Suprapubic skin (tissue), 4 donors: ENCODE data around the gene PLAU. TPM values are rescaled to one million over a fixed set of nuclear protein-coding genes. Genes with fewer than 3 reads are reported as not detected.
"Not testable (repeated sequence)": the region's sequence is repeated elsewhere in the genome, so short reads cannot be mapped to it uniquely, and the experiment has no call there.

ENCODE experiments used
- DNase-seq, 2 donors: peaks; one replicate each; pipeline ENCODE4 v3.0.0-alpha.2; 2019; ENCODE audit warnings: low spot score in 2 of 2
- H3K27ac ChIP-seq: fragments of 200-600 bp; sonication (generic); one replicate; pipeline ENCODE4 v1.5.1; 2019
- H3K27me3 ChIP-seq: fragments of 200-600 bp; sonication (generic); one replicate; pipeline ENCODE4 v1.5.1; 2019
- H3K36me3 ChIP-seq: fragments of 200-600 bp; sonication (generic); one replicate; pipeline ENCODE4 v1.5.1; 2019
- H3K4me1 ChIP-seq: fragments of 200-600 bp; sonication (generic); one replicate; pipeline ENCODE4 v1.5.1; 2019
- H3K4me3 ChIP-seq: fragments of 200-600 bp; sonication (generic); one replicate; pipeline ENCODE4 v1.5.1; 2019; ENCODE audit warnings: mild to moderate bottlenecking
- H3K9me3 ChIP-seq: fragments of 200-600 bp; sonication (generic); one replicate; pipeline ENCODE4 v1.5.1; 2019
- EP300 ChIP-seq: sonication (generic); formaldehyde crosslinking; IDR thresholded peaks from one replicate; pipeline ENCODE4 v1.6.1; 2017; ENCODE audit warnings: antibody characterized with exemption
- POLR2A ChIP-seq, 2 donors: fragments of 450-650 bp; IDR thresholded peaks; one replicate each; pipeline ENCODE4 v1.6.1; 2017; ENCODE audit warnings: antibody characterized with exemption in 2 of 2, mild to moderate bottlenecking in 2 of 2, moderate library complexity in 2 of 2
- POLR2AphosphoS5 ChIP-seq, 3 donors: sonication (generic); formaldehyde crosslinking; IDR thresholded peaks; one replicate each; pipeline ENCODE4 v1.6.1; 2017; ENCODE audit warnings: antibody characterized with exemption in 3 of 3
- WGBS: methylation state at CpG from one replicate; pipeline ENCODE4 v1.1.5; 2018; 5-methylcytosine and 5-hydroxymethylcytosine counted together
- total RNA-seq, 4 donors: library from RNA; depleted of rRNA; stranded (reverse); fragments of >200 nt; gene quantifications; one replicate each; pipeline ENCODE4 v1.1.0, GENCODE V29; 2016
- TF ChIP-seq, protein P1 (sequence below), 2 donors: fragments of 200-600 bp in 1 of 2; fragments of 450-650 bp in 1 of 2; sonication (generic) in 1 of 2; IDR thresholded peaks; one replicate each; pipeline ENCODE4 v1.5.1; 2016 to 2019; ENCODE audit warnings: antibody characterized with exemption in 2 of 2, mild to moderate bottlenecking in 1 of 2, moderate library complexity in 1 of 2

The PLAU gene
- total RNA-seq, 4 donors from 2014 or later = 8.4 to 19.1 (median 10.8) TPM

DNA sequence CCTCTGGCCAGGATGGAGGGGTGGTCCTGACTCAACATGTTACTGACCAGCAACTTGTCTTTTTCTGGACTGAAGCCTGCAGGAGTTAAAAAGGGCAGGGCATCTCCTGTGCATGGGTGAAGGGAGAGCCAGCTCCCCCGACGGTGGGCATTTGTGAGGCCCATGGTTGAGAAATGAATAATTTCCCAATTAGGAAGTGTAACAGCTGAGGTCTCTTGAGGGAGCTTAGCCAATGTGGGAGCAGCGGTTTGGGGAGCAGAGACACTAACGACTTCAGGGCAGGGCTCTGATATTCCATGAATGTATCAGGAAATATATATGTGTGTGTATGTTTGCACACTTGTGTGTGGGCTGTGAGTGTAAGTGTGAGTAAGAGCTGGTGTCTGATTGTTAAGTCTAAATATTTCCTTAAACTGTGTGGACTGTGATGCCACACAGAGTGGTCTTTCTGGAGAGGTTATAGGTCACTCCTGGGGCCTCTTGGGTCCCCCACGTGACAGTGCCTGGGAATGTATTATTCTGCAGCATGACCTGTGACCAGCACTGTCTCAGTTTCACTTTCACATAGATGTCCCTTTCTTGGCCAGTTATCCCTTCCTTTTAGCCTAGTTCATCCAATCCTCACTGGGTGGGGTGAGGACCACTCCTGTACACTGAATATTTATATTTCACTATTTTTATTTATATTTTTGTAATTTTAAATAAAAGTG, 6.0 kb downstream of the PLAU start:
- Histone ChIP-seq H3K9me3 (no peaks in the 10 kb centered on the region), H3K36me3 (peaks cover 10% of the 10 kb centered on the region), H3K4me3 (no peak overlapping the region), H3K27me3 (no peaks in the 10 kb centered on the region), H3K4me1 (peaks cover 74% of the 10 kb centered on the region), H3K27ac (no peak overlapping the region)
- TF ChIP-seq, protein P1, sequence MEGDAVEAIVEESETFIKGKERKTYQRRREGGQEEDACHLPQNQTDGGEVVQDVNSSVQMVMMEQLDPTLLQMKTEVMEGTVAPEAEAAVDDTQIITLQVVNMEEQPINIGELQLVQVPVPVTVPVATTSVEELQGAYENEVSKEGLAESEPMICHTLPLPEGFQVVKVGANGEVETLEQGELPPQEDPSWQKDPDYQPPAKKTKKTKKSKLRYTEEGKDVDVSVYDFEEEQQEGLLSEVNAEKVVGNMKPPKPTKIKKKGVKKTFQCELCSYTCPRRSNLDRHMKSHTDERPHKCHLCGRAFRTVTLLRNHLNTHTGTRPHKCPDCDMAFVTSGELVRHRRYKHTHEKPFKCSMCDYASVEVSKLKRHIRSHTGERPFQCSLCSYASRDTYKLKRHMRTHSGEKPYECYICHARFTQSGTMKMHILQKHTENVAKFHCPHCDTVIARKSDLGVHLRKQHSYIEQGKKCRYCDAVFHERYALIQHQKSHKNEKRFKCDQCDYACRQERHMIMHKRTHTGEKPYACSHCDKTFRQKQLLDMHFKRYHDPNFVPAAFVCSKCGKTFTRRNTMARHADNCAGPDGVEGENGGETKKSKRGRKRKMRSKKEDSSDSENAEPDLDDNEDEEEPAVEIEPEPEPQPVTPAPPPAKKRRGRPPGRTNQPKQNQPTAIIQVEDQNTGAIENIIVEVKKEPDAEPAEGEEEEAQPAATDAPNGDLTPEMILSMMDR (IDR thresholded peaks at IDR 0.05) = no peak
- TF ChIP-seq POLR2AphosphoS5 (IDR thresholded peaks at IDR 0.05) (no peak), POLR2A (IDR thresholded peaks at IDR 0.05) (no peak), EP300 (no peak)
- no peak for DNase-seq
- WGBS = 54% methylated on average over 5 of the region's 5 CpGs

DNA sequence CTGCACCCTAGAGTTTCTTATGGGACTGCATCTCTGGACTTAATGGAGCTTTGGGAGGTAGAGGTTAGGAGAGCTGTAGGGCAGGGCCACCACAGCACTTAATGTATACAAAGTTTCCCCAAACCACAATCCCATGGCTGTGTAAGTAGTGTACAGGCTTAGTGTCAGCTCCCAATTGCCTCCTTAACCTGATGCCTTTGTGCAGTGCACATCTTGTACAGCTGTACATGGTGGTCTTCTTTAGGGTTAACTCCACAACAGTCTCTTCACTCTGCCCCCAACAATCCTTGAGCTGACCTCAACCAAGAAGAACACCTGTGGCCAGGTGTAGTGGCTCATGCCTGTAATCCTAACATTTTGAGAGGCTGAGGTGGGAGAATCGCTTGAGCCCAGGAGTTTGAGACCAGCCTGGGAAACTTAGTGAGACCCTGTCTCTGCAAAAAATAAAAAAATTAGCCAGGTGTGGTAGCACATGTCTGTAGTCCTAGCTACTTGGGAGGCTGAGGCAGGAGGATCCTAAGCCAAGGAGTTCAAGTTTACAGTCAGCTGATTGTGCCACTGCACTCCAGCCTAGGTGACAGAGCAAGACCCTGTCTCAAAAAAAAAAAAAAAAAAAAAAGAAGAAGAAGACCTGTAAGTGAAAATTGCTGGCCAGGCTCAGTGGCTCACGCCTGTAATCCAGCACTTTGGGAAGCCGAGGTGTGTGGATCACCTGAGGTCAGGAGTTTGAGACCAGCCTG, 6.8 kb downstream of the PLAU start:
- TF ChIP-seq POLR2A (IDR thresholded peaks at IDR 0.05) (no peak), POLR2AphosphoS5 (IDR thresholded peaks at IDR 0.05) (no peak), EP300 (no peak)
- TF ChIP-seq, protein P1 (IDR thresholded peaks at IDR 0.05) = no peak
- H3K4me3 ChIP-seq = no peak overlapping the region
- no peak for DNase-seq
- 90% methylated on average over 3 of the region's 3 CpGs for WGBS
- H3K36me3 ChIP-seq = peaks cover 10% of the 10 kb centered on the region
- H3K9me3 ChIP-seq = no peaks in the 10 kb centered on the region
- H3K4me1 ChIP-seq = peaks cover 66% of the 10 kb centered on the region
- no peaks in the 10 kb centered on the region for H3K27me3 ChIP-seq
- peak overlapping the region; percentile 29 for H3K27ac ChIP-seq

DNA sequence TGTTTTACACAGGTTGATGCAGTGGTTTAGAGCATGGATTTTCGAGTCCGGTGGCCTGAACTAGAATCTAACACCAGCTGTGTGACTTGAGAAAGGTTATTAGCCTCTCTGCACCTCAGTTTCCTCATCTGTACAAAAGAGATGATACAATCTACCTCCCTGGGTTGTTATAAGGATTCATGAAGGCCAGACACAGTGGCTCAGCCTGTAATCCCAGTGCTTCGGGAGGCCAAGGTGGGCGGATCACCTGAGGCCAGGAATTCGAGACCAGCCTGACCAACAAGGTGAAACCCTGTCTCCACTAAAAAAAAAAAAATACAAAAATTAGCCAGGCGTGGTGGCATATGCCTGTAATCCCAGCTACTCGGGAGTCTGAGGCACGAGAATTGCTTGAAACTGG, 8.5 kb downstream of the PLAU start:
- not testable (repeated sequence) for H3K27me3 ChIP-seq, H3K4me3 ChIP-seq, H3K9me3 ChIP-seq, DNase-seq, H3K36me3 ChIP-seq
- peak overlapping the region; percentile 86 for H3K27ac ChIP-seq
- peaks cover 53% of the 10 kb centered on the region for H3K4me1 ChIP-seq
- 57% methylated on average over 8 of the region's 8 CpGs for WGBS

DNA sequence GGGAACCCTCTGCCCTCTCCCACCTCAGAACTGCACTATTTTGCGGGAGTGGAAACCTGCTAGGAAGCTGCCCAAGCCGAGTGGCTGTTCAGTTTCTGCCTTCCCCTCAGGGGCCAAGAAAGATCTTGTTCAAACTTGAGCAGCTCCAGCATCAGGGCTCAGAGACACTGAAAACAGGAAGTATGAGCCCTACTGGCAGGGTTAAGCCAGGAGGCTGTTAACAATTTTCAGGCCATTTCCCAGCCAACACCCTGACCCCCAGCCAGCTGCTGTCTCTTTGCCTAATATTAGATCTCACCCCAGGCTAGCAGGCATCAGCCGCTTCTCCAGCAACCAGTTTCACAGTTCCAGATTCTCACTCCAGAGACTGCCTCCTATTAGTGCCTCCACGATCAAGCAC, 9.2 kb downstream of the PLAU start:
- H3K36me3 ChIP-seq = peaks cover 10% of the 10 kb centered on the region
- TF ChIP-seq POLR2AphosphoS5 (IDR thresholded peaks at IDR 0.05) = peak in 2 of 3 donors; percentile 12 to 58
- TF ChIP-seq POLR2A (IDR thresholded peaks at IDR 0.05) = no peak
- TF ChIP-seq, protein P1 (IDR thresholded peaks at IDR 0.05) = no peak
- peak in 1 of 2 donors; percentile 82 for DNase-seq
- peaks cover 47% of the 10 kb centered on the region for H3K4me1 ChIP-seq
- WGBS = 15% methylated on average over 4 of the region's 4 CpGs
- no peaks in the 10 kb centered on the region for H3K9me3 ChIP-seq
- H3K27me3 ChIP-seq = no peaks in the 10 kb centered on the region
- H3K4me3 ChIP-seq = no peak overlapping the region
- H3K27ac ChIP-seq = peak overlapping the region; percentile 86

DNA sequence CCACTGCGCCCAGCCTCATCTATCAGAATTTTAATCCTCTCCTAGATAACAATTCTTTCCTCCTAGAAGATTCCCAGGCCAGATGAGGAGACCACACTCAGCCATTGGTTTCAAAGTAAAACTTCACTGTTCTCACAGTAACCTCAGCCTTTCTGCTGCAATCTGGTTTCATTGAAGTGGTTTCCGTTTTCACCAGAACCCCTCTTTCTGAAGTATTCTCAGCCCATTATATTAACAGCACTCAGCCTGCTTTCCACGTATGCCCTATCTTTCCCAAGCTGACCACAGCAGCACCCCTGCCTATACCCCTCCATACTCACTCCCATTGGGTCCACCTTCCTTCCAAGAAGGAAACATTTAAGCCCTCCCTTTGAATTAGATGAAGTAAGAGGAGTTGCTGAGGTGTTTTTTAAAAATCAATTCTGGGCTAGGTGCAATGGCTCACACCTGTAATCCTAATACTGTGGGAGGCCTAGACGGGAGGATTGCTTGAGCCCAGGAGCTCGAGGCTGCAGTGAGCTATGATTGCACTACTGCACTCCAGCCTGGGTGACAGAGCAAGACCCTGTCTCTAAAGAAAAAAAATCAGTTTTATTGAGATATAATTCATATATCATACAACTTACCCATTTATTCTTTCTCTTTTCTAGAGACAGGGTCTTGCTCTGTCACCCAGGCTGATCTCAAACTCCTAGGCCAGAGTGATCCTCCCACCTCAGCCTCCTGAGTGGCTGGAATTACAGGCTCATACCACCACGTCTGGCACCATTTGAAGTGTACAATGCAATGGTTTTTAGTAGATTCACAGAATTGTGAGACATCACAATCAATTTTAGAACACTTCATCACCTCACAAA, 11.3 kb downstream of the PLAU start:
- Histone ChIP-seq H3K9me3 (no peaks in the 10 kb centered on the region), H3K4me3 (no peak overlapping the region), H3K4me1 (peaks cover 41% of the 10 kb centered on the region), H3K36me3 (no peaks in the 10 kb centered on the region), H3K27me3 (no peaks in the 10 kb centered on the region), H3K27ac (no peak overlapping the region)
- TF ChIP-seq POLR2AphosphoS5 (IDR thresholded peaks at IDR 0.05) (no peak), EP300 (no peak), POLR2A (IDR thresholded peaks at IDR 0.05) (no peak)
- TF ChIP-seq, protein P1 (IDR thresholded peaks at IDR 0.05) = no peak
- 91% methylated on average over 6 of the region's 6 CpGs for WGBS
- DNase-seq = no peak
